Right renal cortex interstitium (tissue), 3 donors: ENCODE data around the gene MBL2. TPM values are rescaled to one million over a fixed set of nuclear protein-coding genes. Genes with fewer than 3 reads are reported as not detected.

Source experiments
- DNase-seq, 3 donors: peaks; one replicate each; pipeline ENCODE4 v3.0.0-alpha.2; 2013; ENCODE audit warnings: low read depth in 3 of 3, low spot score in 2 of 3
- polyA plus RNA-seq, 3 donors: library from polyadenylated mRNA; unstranded; fragments of 120-200 nt; gene quantifications; one replicate each; pipeline ENCODE4 v1.2.1, GENCODE V29; 2013; ENCODE audit not compliant: insufficient read length in 3 of 3

MBL2 gene
- polyA plus RNA-seq, 3 donors, result not detected

DNA sequence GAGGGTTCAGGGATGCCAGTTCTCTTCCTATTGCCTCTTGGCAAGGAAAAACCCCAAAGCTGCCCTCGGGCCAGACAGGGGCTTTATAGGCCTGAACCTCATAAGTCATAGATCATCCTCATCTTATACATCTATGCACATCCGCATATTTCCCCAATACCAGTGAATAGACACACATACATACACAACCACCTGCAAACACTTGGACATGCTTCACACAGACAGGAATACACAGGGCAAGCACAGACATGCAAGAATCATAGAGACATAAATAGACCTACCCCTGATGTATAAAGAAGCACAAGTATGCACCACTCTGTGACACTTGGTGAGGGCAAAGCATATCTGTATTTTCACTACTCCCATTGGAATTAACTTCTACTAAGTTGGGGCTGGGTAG lies 30.7 kb downstream of the MBL2 start:
- DNase-seq, result no peak

DNA sequence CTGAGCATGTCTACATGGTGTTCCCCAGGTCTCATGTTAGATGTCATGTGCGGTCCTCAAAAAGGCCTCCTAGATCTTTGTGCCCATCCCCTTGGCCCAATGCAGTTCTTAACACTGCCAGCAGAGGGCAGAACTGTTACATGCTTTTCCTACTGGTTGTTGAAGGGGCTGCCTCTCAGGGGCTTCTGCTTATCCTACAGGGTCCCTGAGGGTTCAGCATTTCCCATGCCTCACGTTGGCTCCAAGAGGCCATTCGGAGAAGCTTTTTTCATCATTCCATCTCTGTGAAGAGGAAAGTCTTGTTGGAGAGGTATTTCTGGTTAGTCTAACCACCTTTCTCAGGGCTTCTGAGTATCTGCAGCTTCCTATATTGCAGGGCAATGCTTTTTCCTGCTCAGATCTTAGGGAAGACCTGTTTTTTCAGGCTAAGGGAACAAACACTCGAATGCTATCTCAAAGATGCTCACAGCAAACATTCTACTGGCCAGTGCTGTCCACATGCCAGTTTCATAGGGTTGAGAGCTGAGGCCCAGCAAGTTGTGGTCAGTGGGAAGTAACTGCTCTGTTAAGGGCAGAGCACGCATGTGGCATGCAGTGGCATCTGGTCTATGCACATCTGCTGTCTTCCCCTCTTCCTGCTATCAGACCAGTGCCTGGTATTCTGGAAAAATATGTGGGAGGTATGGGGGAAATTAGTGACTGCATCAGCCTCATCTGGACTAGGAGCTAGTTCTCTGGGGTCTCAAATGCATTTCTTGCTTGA lies 31.5 kb downstream of the MBL2 start:
- no peak for DNase-seq

DNA sequence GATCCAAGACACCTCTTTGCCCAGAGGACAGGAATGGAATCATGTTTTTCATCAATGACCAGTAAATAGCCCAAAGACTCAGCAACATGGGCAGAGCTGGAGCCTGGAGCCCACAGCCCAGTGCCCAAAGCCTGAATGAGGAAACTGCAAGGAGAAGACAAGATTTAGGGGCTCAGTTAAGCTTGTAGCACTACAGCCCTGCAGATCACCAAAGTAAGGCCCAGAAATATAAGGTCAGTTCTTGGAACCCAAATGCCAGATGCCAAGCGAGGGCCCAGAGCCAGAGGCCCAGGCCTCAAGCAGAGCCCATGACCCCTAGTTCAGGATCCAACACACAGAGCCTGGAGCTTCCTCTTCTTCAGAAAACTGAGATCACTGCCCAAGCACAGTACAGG lies 32.4 kb downstream of the MBL2 start:
- no peak for DNase-seq

DNA sequence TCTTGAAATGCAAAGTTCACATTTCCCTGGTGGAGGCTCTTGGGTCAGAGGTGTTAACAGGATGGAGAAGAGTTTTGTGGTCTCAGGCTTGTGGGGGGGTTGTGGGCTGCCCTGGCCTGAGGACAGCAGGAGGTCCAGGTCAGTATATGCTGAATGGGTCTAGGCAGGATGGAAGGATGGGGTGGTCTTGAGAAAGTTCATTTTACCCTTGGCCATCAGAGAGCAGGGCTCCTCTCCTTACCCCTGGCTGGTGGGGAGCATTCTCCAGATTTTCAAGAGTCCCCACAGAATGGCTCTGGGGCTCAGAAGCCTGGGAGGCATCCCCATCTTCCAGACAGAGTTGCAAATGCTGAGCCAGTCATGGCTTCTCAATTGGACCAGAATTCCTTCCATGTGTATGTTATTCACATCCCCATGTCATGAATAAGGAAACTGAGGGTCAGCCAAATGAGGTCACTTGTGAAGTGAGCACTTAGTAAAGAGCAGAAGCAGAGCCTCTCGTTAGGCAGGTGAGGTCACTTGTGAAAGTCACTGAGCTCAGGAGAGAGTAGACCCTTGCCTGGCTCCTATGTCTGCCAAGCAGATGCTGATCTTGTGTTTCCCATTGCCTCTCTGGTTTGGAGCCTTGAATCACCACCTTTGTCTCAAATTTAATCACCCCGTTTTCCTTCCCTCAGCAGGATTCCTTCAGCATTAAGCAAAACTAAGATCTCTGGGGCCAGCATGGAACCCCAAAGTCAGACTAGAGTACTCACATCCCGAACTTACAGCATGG lies 33.0 kb downstream of the MBL2 start:
- no peak for DNase-seq

GRCh38 chr10:52738951-52739350 lies 33.6 kb downstream of the MBL2 start:
- no peak for DNase-seq

- no peak for DNase-seq
These were observed 43.1 kb downstream of the MBL2 start for GRCh38 chr10:52729271-52730104.

DNA sequence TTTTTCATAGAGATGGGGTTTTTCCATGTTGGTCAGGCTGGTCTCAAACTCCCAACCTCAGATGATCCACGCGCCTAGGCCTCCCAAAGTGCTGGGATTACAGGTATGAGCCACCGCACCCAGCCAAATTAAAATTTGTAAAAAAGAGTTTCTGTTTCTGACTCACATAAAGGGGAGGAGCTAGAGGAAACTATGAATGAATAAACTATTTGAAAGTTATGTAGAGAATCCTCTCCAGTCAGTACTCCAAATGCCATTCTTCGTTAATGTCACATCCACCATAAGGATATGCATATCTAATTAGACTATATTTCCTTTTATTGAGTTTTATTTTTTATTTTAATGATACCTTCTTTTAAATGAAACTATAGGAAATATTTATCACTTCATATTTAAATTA lies 52.6 kb downstream of the MBL2 start:
- DNase-seq, result no peak
